Measurements from ENCODE around the gene SMIM23. TPM values are rescaled to one million over a fixed set of nuclear protein-coding genes. Genes with fewer than 3 reads are reported as not detected.

Gene SMIM23
- total RNA-seq, 4 donors from 2014 or later: not detected

- no peak overlapping the region for H3K27ac ChIP-seq (replicated peaks in 1 of 4)
These were observed 21.5 kb downstream of the SMIM23 start for GRCh38 chr5:171806976-171807747.

GRCh38 chr5:171808453-171808852 lies 22.8 kb downstream of the SMIM23 start:
- Histone ChIP-seq H3K27me3 (peaks cover 0 to 41% (median 4%) of the 10 kb centered on the region in 4 donors), H3K4me3 (no peak overlapping the region), H3K4me1 (peaks cover 0 to 5% (median 0%) of the 10 kb centered on the region in 4 donors), H3K27ac (replicated peaks in 1 of 4) (no peak overlapping the region), H3K36me3 (no peaks in the 10 kb centered on the region), H3K9me3 (peaks cover 0 to 25% (median 20%) of the 10 kb centered on the region in 4 donors)
- no peak for DNase-seq (ENCODE audit: extremely low spot score)
- 83% methylated on average over 4 of the region's 4 CpGs for WGBS
- intact Hi-C loops (cut with DNase I): no loop called here
- TF ChIP-seq, protein P1, sequence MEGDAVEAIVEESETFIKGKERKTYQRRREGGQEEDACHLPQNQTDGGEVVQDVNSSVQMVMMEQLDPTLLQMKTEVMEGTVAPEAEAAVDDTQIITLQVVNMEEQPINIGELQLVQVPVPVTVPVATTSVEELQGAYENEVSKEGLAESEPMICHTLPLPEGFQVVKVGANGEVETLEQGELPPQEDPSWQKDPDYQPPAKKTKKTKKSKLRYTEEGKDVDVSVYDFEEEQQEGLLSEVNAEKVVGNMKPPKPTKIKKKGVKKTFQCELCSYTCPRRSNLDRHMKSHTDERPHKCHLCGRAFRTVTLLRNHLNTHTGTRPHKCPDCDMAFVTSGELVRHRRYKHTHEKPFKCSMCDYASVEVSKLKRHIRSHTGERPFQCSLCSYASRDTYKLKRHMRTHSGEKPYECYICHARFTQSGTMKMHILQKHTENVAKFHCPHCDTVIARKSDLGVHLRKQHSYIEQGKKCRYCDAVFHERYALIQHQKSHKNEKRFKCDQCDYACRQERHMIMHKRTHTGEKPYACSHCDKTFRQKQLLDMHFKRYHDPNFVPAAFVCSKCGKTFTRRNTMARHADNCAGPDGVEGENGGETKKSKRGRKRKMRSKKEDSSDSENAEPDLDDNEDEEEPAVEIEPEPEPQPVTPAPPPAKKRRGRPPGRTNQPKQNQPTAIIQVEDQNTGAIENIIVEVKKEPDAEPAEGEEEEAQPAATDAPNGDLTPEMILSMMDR (IDR thresholded peaks at IDR 0.05): no peak
- no peak for TF ChIP-seq POLR2A (IDR thresholded peaks at IDR 0.05; ENCODE audit: low read depth)
- TF ChIP-seq POLR2AphosphoS5 (IDR thresholded peaks at IDR 0.05): no peak
- TF ChIP-seq EP300 (IDR thresholded peaks at IDR 0.05): no peak

More at GRCh38 chr5:171806976-171807747, 21.5 kb downstream of the SMIM23 start:
- H3K27me3 ChIP-seq: peaks cover 0 to 42% (median 4%) of the 10 kb centered on the region in 4 donors
- H3K9me3 ChIP-seq: peaks cover 0 to 23% (median 18%) of the 10 kb centered on the region in 4 donors
- no peak for DNase-seq (ENCODE audit: extremely low spot score)
- peaks cover 0 to 5% (median 0%) of the 10 kb centered on the region in 4 donors for H3K4me1 ChIP-seq
- no peak for TF ChIP-seq POLR2AphosphoS5 (IDR thresholded peaks at IDR 0.05)
- no peak for TF ChIP-seq EP300 (IDR thresholded peaks at IDR 0.05)
- no peak for TF ChIP-seq POLR2A (IDR thresholded peaks at IDR 0.05; ENCODE audit: low read depth)
- TF ChIP-seq, protein P1 (IDR thresholded peaks at IDR 0.05): no peak
- WGBS: 31% methylated on average over 22 of the region's 22 CpGs
- intact Hi-C loops (cut with DNase I): no loop called here
- no peaks in the 10 kb centered on the region for H3K36me3 ChIP-seq
- no peak overlapping the region for H3K4me3 ChIP-seq

- no peak overlapping the region for H3K27ac ChIP-seq (replicated peaks in 1 of 4)
- DNase-seq (ENCODE audit: extremely low spot score): no peak
- peaks cover 0 to 25% (median 20%) of the 10 kb centered on the region in 4 donors for H3K9me3 ChIP-seq
- H3K27me3 ChIP-seq: peaks cover 0 to 36% (median 4%) of the 10 kb centered on the region in 4 donors
- H3K4me1 ChIP-seq: peaks cover 0 to 5% (median 0%) of the 10 kb centered on the region in 4 donors
- intact Hi-C loops (cut with DNase I): no loop called here
- no peaks in the 10 kb centered on the region for H3K36me3 ChIP-seq
- no peak overlapping the region for H3K4me3 ChIP-seq
- TF ChIP-seq POLR2A (IDR thresholded peaks at IDR 0.05; ENCODE audit: low read depth) (no peak), EP300 (IDR thresholded peaks at IDR 0.05) (no peak), POLR2AphosphoS5 (IDR thresholded peaks at IDR 0.05) (no peak)
- TF ChIP-seq, protein P1 (IDR thresholded peaks at IDR 0.05): no peak
These were observed 23.3 kb downstream of the SMIM23 start for GRCh38 chr5:171808951-171809350.

DNA sequence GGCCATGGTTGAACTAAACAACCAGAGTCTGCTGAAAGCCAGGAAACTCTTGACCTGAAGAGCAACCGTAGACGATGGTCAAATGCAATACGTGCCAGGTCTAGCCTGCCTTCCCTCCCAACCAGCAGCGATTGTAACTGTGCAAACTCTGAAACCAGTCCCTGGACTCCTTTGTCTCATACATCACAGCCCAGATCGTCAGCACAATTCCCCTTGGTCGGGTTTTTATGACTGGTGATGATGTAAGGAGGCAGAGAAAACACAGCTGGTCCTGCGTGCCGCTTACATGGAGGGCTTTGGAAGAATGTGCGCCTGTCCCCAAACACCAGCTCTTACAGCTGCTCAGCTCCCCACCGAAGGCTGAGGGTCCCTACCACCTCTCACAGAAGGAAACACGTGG lies 24.6 kb downstream of the SMIM23 start:
- peaks cover 0 to 5% (median 0%) of the 10 kb centered on the region in 4 donors for H3K4me1 ChIP-seq
- H3K27me3 ChIP-seq: peaks cover 0 to 33% (median 4%) of the 10 kb centered on the region in 4 donors
- 81% methylated on average over 8 of the region's 11 CpGs for WGBS
- peaks cover 0 to 25% (median 20%) of the 10 kb centered on the region in 4 donors for H3K9me3 ChIP-seq
- H3K4me3 ChIP-seq: no peak overlapping the region
- no peak overlapping the region for H3K27ac ChIP-seq (replicated peaks in 1 of 4)
- no peaks in the 10 kb centered on the region for H3K36me3 ChIP-seq
- no peak for DNase-seq (ENCODE audit: extremely low spot score)
- intact Hi-C loops (cut with DNase I): no loop called here
- TF ChIP-seq, protein P1 (IDR thresholded peaks at IDR 0.05): no peak
- no peak for TF ChIP-seq POLR2AphosphoS5 (IDR thresholded peaks at IDR 0.05)
- TF ChIP-seq POLR2A (IDR thresholded peaks at IDR 0.05; ENCODE audit: low read depth): no peak
- TF ChIP-seq EP300 (IDR thresholded peaks at IDR 0.05): no peak
